HG02623 (cell line): ENCODE measurements around the gene MSI2.

Source experiments
- ATAC-seq: cut with Tn5 transposase; IDR thresholded peaks from one replicate; pipeline ENCODE4 v1.9.1; 2021; ENCODE audit warnings: moderate library complexity; ENCODE audit not compliant: unreplicated experiment

Gene MSI2

DNA sequence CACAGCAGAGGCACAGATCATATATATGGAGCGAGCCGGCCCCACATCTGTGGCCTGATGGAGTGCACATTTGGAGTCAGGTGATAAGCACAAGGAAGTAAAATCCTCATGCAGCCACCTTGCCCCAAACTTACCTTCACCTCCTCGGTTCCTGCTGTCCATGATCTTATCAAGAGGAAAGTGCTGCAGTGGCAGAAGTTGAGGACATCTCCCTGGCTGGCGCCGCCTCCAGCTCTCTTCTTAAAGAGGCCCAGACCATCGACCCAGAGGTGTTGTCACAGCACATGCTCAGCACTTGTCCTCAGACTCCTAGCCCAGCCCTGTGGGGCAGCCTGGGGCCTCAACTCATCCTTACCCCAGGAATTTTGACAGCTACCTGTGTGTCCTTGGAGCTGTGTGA, 276.2 kb downstream of the MSI2 start:
- ATAC-seq: no peak

DNA sequence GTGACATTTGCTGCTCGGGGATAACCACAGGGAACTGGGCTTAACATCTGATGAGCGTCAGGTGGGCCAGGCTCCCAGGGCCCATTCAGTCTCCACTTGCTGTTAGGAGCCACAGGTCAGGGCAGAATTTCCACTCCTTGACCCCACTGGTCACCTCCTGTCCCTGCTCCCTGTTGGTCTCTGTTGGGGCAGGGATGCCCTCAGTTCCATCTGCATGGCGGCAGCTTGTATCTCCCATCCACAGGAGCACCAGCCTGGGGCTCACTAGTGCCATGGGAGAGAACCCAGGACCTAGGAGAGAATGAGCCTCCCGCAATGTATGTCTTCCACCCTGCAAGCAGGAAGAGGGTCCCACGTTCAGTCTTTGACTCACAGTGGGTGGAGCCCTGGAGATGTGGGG, 276.6 kb downstream of the MSI2 start:
- no peak for ATAC-seq

DNA sequence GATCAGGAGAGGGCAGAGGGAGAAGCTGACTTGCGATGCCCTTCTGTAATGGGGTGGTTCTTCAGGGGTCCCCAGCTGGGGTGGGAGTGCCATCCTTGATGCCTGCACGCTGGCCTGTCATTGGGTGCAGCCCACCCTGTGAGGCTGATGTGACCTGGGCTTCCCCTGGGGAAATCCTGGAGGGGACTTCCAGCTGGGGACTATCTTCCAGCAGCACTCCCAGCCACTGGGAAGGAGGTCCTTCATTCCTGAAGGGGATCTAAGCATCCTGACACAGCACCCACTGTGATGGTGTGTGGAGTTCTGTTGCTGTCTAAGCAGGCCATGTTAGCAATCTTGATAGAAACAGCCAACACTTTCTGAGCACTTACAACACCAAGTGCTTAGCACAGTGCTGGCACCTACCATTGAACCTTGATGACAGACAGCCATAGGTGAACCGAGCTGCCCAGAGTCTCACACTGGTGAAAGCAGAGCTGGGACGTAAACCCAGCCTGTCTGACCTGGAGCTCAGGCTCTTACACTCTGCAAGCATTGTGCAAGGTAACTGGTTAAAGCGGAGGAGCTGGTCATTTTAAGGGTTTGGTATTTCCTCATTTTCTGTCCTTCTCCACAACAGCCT, 277.5 kb downstream of the MSI2 start:
- no peak for ATAC-seq

DNA sequence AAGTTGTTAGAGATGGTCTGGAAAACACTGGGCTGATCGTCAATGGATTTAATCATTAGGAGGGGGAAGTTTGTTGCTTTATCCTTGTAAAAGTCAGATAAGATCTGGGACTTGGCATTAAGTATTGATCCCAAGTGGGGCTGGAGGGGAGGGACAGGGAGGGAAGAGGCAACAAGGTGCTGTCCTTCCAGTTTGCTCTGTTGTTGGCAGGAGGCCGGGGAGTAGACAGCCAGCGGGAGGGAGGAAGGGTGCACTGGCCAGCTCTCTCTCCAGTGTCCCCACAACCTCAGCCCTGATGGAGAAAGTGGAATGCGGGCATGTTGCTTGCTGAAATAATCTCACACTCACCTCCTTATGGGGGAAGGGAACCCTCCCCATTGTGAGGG, 278.5 kb downstream of the MSI2 start:
- ATAC-seq: no peak

DNA sequence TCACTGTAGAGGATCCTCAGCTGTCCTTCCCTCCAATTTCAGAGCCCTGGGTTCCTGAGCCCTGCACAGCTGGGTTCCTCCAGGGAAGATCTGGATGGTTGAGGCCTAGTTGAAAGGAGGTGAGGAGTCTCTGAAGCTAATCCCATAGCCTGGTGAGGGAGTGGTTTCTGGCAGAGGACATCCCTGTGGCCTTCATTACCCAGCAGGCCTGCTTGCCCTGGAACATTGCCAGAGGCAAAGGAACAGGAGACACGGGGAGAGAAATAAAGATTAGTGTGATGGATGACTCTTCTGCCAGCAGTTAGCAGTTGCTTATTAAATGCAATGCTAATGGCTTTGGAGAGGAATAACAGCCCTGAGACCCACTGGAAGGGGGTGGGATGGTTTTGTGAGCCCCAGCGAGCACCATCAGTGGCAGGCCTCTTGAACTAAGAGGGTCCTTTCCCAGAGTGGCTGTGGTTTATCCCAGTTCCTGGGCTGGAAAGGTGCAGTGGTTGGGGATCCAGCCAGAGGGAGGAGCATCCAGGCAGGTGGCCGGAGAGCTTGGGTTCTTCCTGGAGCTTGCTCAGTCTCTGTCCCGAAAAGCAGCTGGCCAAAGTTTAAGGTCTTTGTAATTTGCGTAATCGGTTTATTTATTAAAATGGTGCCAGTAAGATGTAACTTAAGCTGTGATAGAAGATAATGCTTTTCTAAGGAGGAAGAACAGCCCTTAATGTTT, 279.1 kb downstream of the MSI2 start:
- no peak for ATAC-seq

DNA sequence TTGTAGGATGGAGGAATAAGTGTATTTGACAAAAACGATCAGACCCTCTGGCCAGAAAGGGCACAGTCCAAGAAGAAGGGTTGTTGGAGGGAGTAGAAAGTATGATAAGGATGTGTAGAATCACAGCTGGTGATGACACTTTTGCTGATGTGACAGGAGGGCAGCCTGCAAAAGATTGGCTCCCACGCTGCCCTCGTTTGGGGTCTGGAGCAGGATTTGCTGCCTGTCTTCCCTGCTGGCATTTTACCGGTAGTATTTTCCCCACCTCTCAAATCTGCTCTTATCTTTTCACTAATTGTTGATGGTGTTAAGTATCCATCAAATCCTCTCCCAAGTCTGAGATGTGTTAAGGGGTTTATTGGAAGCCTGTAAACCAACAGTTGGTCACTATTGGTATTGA, 280.0 kb downstream of the MSI2 start:
- ATAC-seq: no peak

DNA sequence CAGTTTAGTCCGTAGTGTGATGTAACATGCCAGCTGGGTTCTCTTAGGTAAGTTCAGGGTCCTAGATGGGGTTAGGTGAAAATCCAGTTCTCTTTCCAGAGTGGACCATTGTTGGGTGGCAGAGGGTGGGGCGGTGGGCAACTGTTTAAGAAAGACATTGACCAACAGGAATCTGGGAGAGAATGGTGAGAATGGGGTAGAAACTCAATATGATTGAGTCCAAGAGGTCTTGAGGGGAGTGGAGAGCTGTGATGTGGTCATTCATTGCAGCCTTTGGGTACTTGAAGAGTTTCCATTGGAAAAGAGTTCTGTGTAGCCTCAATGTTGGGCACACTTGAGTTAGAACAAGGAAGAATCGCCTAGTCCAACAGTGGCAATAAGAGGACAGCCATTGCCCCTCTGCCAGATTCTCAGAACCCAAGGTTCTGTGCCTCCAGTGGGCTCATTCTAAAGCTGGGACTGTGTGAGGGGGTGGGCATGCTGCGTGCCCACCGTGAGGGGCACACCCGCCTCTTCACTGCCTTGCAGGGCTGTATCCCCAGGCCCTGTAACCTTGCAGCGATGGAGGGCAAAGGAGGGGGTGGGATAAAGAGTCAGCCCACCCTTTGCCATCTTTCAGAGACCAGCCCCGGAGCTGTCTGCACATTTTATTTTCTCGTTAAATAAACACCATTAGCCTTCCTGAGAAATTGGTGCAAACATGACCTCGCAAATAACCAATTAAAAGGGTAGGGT, 280.6 kb downstream of the MSI2 start:
- no peak for ATAC-seq

DNA sequence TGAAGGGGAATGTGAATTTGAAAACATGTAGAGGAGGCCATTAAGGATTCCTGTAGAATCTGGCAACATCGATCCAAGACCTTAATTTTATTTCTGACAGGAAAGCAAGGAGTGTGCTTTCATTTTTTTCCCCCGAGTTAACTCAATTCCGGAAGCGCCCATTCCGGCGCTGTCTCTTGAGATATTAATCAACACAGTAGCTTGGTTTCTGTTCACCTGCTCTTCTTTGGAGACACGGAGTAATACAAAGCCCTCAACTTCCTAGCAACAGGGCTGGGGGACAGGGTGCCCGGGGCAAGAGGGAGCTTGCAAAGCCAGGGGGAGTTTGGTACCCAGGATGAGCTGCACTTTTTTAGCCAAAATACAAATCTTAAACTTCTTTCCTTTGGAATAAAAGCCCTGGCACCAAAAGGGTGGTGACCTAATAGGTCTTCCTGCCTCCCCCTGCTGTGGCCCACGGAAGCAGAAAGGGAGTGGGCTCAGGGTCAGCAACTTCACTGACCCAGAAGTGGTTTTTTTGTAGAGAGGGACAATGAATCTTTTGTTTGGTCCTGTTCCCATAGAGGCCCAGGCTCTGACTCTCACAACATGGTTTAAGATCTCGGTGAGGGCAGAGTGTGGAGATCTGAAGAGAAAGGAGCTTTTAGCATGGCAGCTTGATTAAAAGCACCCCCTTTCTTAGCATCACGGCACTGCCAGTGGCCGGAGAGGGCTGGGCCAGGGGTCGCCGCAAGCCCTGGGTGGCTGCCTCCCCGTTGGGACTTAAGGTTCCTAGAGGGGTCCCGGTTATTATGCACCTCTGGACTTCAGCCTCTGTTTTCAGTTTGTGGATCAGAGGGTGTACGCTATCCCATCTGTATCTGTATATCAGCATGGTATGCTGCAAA, 281.4 kb downstream of the MSI2 start:
- no peak for ATAC-seq

DNA sequence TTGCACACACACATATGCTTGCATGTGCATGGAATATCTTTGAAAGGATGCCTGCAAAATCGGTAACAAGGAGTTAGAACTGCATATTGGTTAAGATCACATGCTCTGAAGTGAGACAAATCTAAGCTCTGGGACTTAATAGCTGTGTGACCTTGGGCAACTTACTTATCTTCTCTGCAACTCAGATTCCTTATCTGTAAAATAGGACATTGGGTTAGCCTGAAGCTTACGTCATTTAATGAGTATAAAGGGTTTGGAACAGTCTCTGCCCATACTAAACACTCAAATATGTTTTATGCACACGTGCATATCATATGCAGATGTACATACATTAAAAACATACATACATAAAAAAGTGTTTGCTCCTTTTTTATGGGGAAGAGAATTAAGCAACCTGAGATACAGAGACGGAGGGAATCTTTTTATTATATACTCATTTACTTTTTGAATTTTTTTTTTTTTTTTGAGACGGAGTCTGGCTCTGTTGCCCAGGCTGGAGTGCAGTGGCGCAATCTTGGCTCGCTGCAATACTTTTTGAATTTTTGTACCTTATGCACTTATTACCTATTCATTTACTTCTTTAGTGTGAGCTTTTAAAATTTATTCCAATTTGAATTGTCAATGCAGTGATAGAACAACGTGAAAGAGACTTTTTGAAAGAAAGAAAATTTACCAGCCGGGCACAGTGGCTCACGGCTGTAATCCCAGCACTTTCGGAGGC, 282.6 kb downstream of the MSI2 start:
- no peak for ATAC-seq

DNA sequence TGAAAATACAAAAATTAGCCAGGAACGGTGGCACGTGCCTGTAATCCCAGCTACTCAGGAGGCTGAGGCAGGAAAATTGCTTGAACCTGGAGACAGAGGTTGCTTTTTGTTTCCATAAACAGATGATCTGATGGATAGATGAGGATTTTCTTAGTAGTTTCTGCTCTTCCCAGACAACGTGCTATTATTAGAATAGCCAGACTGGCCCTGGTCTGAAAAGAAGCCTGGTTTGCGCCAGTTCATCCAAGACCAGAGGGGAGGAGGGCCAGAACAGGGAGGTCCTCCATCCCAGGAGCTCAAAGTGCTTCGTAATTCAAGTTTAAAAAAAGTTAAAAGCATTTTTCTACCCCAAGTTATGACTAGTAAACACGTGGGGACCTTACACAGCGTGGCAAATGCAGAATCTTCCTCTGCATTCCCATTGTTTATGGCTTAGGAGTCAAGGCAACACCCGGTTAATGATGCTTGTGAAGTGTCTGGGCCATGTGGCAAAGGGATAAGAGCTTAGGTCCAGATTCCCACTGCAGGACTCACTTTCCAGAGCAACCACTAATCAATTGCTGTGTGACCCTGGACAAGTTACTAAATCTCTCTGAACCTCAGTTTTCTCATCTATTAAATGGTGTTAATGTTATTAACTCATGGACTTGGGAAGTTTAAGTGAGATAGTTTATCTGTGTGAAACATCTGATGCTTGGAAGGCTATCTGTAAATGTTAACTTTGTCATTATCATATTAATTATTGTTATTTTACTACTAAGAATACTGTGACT, 283.4 kb downstream of the MSI2 start:
- no peak for ATAC-seq

DNA sequence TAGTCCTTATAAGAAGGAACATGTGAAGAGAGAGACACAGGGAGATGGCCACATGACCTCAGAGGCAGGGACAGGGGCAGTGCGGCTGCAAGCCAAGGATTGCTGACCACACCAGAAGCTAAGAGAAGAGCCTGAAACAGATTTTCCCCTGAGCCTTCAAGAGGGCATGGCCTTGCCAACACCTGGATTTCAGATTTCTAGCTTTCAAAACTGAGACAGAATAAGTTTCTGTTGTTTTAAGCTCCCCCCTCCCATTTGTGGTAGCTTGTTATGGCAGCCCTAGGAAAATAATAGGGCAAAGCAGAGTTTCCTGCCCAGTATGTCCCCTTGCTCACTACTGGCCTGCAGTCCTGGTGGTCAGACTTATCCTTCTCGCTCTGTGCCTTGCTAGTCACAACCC, 284.3 kb downstream of the MSI2 start:
- no peak for ATAC-seq

DNA sequence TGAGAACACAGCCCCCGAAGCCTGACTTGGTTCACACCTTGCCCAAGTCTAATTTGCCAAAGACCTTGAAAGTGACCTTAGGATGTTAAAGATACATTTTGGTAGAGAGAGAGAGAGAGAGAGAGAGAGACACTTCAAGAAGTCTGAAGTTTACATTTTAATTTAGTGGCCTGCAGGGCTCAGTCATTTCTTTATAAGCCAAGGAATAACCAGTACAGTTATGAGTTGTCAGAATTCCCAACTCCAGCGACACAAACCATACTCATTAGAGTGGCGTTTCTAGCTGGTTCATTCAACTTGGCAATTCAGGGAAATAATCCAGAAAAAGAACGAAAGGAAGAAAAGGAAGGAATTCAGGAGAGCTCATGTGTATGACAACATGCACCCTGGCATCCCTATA, 284.7 kb downstream of the MSI2 start:
- no peak for ATAC-seq

DNA sequence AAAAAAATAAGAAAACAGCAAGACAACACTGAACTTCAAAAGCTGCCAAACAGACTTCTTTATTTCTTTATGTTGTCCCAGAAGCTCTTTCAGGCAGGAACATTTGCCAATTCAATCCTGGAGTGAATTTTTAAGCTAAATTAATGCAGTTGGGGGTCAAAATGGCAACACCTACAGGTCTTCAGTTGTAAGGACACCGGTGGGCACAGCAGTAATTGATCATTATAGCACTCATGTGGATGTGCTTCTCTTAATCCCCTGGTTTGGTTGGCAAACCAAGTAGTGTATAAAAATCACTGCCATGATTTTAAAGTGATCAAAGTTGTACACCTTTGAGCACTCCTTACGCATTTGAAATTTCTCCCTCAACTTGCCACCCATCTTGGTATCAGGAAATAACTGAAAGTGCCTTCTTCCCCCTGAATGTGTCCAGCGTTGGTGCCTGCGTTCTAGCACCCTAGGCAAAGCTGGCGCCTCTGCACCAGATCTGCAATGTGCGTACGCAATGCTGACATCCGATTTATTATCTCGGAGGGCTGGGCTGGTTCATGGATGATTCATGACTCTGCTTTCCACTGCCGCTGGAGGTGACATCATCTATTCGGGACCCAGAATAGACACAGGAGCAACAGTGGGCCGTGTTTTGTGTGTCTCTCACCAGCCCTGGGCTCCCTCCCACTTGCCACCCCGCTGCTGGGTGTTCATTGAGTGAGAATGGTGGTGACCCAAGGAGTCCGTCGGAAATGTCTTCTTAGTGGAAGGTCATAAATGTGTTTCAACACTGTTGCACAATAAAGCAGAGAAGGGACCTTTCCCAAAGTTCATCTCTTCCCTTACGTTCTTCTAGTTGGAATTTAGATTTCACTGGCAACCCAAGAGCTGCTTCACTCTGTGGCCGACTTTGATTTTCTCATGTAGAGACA, 285.4 kb downstream of the MSI2 start:
- no peak for ATAC-seq

DNA sequence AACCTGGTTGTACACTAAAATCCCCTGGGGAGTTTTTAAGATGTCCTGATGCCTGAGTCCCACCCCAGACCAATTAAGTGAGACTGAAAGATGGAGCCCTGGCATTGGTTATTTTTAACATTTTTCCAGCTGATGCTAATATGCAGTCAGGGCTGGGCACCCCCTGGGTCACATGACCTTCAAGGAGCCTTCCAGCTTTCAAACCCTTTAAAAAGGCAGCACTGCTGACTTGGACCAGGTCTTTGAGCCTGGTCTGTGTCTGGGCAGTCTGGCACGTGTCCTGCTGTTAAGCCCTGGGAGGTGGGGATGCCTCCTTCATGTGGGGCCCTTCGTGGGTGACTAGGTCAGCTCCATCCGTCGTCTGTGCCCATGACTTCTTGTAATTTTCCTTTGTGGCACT, 286.2 kb downstream of the MSI2 start:
- ATAC-seq: no peak

DNA sequence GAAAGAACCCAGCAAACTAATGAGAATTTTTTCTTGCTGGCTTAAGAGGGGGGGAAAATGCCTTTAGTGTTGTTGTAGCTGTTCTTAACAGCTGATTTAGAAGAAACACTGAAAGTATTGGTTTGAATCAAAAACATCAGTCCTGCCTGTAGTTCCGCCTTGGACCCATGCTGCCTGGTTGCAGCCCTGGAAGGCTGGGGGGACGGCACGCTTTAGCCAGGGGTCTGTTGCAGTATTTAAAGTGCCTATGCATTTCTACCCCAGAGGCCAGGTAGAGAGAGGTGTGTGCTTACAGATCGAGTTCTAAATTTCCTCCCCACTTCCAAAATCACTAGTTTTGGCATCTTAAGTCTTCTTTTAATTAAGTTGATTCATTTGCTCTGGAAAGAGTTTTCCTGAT, 286.9 kb downstream of the MSI2 start:
- no peak for ATAC-seq

DNA sequence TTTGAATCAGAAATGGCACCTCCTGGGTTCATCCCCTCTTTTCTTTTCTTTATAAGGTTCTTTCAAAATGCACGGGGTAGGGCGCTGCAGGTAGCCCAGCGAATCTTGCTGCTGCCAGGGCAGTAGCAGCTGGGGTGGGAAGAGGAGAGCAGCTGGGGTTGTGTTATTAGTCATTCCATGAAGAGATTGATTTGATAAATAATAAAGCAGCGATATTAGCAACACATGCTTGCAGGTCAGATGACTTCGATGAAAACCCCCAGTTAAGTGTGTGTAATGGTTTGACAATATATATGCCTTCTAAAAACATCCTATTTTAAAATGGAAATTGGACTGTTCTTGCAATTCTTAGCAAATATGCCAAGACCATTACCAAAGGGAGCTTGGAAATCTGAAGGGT, 288.1 kb downstream of the MSI2 start:
- no peak for ATAC-seq

DNA sequence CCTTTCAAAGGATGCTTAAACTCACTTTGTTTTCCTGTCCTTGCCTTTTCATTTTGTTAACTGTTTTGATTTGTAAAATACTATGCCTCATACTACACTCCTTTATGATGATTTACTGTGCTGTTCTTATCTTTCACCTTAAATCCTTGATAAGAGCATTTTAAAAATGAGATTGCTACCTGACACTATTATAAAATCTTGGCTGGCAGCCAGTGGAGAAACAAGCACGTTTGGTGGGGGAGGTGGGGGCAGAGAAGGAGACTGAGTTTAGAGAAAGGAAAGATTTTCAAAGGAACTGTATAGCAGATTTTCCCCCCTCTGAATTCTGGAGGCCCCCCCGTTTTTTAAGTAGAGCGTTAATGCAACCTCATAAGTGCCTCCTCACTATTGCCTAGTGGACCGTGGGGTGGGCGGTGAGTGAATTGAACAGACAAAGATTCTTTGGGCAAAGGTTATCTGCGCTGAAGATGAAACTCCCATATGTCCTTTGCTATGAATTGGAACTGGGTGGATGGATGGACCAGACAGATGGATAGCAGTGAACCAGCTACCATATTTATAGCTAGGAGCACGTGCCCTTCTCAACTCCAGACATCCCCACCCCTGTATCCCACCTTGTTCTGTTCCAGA, 288.6 kb downstream of the MSI2 start:
- no peak for ATAC-seq

DNA sequence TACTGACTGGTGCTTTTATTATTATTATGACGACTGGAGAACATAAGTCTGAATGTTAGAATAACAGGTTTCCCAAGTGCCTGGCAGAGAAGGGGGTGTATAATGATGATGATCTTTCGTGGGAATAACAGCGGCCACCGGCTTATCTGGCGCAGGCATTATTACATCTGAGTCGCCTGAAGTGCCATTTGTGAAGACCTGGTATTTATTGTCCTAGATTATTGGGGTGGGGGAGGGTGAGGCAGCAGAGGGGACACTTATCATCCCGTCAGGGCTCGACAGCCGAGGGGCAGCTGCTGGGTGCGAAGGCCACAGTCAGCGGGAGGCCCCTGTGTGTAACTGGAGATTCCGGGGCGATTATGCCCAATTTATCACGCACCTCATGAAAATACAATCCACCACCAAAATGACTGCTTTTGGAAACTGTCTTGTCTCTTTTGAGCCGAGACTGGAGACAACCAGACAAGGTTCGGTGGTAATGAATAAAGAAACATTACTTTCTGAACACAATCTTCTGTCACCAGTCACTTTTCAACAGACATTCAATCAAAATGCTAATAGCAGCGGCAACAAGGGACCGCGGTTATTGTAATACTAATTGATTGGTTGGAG, 289.5 kb downstream of the MSI2 start:
- ATAC-seq: no peak
